Tibial nerve (tissue), 3 donors: ENCODE measurements around the gene THEM4.

ENCODE experiments used
- POLR2A ChIP-seq, 2 donors: fragments of 450-650 bp; IDR thresholded peaks; one replicate each; pipeline ENCODE4 v1.6.1; 2017; ENCODE audit warnings: antibody characterized with exemption in 2 of 2, mild to moderate bottlenecking in 2 of 2, moderate library complexity in 2 of 2
- TF ChIP-seq, protein P1 (sequence below), 5 experiments: fragments of 200-600 bp in 3 of 5; fragments of 450-650 bp in 2 of 5; sonication (generic) in 3 of 5; IDR thresholded peaks; one replicate each; pipeline ENCODE4 v1.5.1; 2016 to 2019; ENCODE audit warnings: antibody characterized with exemption in 5 of 5, mild to moderate bottlenecking in 3 of 5, moderate library complexity in 2 of 5

GRCh38 chr1:151831605-151832004 is 77.7 kb downstream of the THEM4 start, which contains the start of gene RORC:
- TF ChIP-seq, protein P1, sequence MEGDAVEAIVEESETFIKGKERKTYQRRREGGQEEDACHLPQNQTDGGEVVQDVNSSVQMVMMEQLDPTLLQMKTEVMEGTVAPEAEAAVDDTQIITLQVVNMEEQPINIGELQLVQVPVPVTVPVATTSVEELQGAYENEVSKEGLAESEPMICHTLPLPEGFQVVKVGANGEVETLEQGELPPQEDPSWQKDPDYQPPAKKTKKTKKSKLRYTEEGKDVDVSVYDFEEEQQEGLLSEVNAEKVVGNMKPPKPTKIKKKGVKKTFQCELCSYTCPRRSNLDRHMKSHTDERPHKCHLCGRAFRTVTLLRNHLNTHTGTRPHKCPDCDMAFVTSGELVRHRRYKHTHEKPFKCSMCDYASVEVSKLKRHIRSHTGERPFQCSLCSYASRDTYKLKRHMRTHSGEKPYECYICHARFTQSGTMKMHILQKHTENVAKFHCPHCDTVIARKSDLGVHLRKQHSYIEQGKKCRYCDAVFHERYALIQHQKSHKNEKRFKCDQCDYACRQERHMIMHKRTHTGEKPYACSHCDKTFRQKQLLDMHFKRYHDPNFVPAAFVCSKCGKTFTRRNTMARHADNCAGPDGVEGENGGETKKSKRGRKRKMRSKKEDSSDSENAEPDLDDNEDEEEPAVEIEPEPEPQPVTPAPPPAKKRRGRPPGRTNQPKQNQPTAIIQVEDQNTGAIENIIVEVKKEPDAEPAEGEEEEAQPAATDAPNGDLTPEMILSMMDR (IDR thresholded peaks at IDR 0.05), result no peak
- TF ChIP-seq POLR2A (IDR thresholded peaks at IDR 0.05), result no peak
